HG02763 (cell line): ENCODE data around the gene RRAS2.

Source experiments
- ATAC-seq: cut with Tn5 transposase; IDR thresholded peaks from one replicate; pipeline ENCODE4 v1.9.1; 2021; ENCODE audit warnings: mild to moderate bottlenecking, moderate library complexity; ENCODE audit not compliant: unreplicated experiment

Gene RRAS2

DNA sequence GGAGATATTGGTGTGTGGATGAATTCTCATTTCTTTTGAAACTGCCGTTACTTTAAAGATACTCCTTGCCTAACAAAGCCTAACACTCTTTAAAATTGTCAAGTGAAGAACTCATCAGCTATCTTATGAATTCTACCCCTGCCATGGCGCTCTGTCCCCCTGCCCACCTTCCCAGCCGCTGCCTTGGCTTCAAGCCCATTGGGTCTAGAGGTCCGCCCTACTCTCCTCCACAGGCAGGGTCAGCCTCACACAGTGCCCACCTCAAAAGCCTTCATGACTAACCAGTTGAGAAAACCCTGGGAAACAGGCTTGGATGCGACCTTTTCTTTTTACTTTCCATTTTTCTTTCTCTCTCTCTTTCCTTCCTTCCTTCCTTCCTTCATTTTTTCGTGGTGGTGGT is 128.6 kb downstream of the RRAS2 start:
- no peak for ATAC-seq

DNA sequence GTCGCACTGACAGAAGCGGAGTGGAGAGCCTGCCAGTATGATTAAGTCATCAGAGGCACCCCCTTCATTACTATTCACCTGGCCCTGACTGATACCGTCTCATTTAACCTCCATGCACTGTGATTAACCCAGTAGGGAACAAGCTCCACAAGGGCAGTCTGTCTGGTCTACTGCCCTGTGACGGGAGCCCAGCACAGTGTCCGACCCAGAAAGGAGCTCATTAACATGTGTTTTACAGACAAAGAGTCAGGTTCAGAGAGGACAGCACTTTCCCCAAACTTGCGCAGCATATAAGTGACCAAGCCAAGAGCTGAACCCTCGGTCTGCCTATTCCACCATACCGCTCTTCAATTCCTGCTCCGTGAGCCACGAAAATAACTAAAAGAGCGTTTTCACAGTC is 129.5 kb downstream of the RRAS2 start:
- ATAC-seq: no peak

- no peak for ATAC-seq
Observed at GRCh38 chr11:14228356-14228755, 130.6 kb downstream of the RRAS2 start.
